OCI-LY7 (cell line): Measurements from ENCODE around the gene ADGRD1. TPM values are rescaled to one million over a fixed set of nuclear protein-coding genes. Genes with fewer than 3 reads are reported as not detected.

Experiments
- BruUV-seq: library from RNA; stranded (reverse); fragments of 400-500 nt; replicated peaks from 2 replicates; lab custom pipeline; 2021; lab: Mats Ljungman, UMichigan
- CTCF ChIA-PET: fragments of 300-600 bp; sonication (Branson Sonifier 250); formaldehyde crosslinking; loops from one replicate; lab custom pipeline; 2022; ENCODE audit warnings: antibody characterized with exemption; ENCODE audit not compliant: unreplicated experiment; lab: Charles Lee
- POLR2A ChIA-PET: fragments of 300-600 bp; sonication (Branson Sonifier 250); formaldehyde crosslinking; loops from one replicate; lab custom pipeline; 2022; ENCODE audit warnings: antibody characterized with exemption; lab: Charles Lee
- DNase-seq: peaks from one replicate; pipeline ENCODE4 v3.0.0-alpha.2; 2015; ENCODE audit warnings: low spot score
- H2AFZ ChIP-seq: fragments of 200-600 bp; sonication (generic), shearing (Covaris generic); 2 replicates; pipeline ENCODE4 v1.6.1; 2014; ENCODE audit warnings: mild to moderate bottlenecking, antibody characterized with exemption, low read length, moderate library complexity
- H3K27ac ChIP-seq: fragments of 200-600 bp; sonication (generic); 2 replicates; pipeline ENCODE4 v1.5.1; 2014; ENCODE audit warnings: mixed run types, low read depth, mild to moderate bottlenecking, moderate library complexity, low read length, inconsistent platforms; ENCODE audit not compliant: poor library complexity, severe bottlenecking
- H3K36me3 ChIP-seq: fragments of 200-600 bp; sonication (generic); 2 replicates; pipeline ENCODE4 v1.6.1; 2014; ENCODE audit warnings: mild to moderate bottlenecking, antibody characterized with exemption, low read length, moderate library complexity, mixed read lengths; ENCODE audit not compliant: insufficient read depth
- H3K4me1 ChIP-seq: fragments of 200-600 bp; sonication (generic); 2 replicates; pipeline ENCODE4 v1.5.1; 2014; ENCODE audit warnings: mild to moderate bottlenecking, low read length; ENCODE audit not compliant: insufficient read depth, poor library complexity, severe bottlenecking
- H3K4me2 ChIP-seq: fragments of 200-600 bp; sonication (generic); 2 replicates; pipeline ENCODE4 v1.6.1; 2014; ENCODE audit warnings: mild to moderate bottlenecking, low read length
- H3K4me3 ChIP-seq: fragments of 200-600 bp; sonication (generic); 2 replicates; pipeline ENCODE4 v1.5.1; 2014; ENCODE audit warnings: mild to moderate bottlenecking, low read depth, low read length; ENCODE audit not compliant: poor library complexity, severe bottlenecking
- H3K79me2 ChIP-seq: fragments of 200-600 bp; sonication (generic); 2 replicates; pipeline ENCODE4 v1.6.1; 2016; ENCODE audit warnings: low read depth, mild to moderate bottlenecking, low read length, moderate library complexity, mixed read lengths; ENCODE audit not compliant: insufficient read depth
- H3K9me2 ChIP-seq: fragments of 200-600 bp; sonication (generic); 2 replicates; pipeline ENCODE4 v1.6.1; 2016; ENCODE audit warnings: mild to moderate bottlenecking, low read length, mixed read lengths; ENCODE audit not compliant: insufficient read depth
- H3K9me3 ChIP-seq: fragments of 200-600 bp; sonication (generic); 2 replicates; pipeline ENCODE4 v1.6.1; 2014; ENCODE audit warnings: mild to moderate bottlenecking, mixed run types, low read length, mixed read lengths
- H4K20me1 ChIP-seq: fragments of 200-600 bp; sonication (generic); 2 replicates; pipeline ENCODE4 v1.6.1; 2014; ENCODE audit warnings: mild to moderate bottlenecking, antibody characterized with exemption, low read length, moderate library complexity, mixed read lengths; ENCODE audit not compliant: insufficient read depth
- EZH2phosphoT487 ChIP-seq: fragments of 200-600 bp; sonication (generic); IDR thresholded peaks from 2 replicates; pipeline ENCODE4 v1.6.1; 2018; ENCODE audit warnings: low read depth, borderline replicate concordance, mild to moderate bottlenecking, mixed run types, antibody characterized with exemption, low read length, moderate library complexity, mixed read lengths
- intact Hi-C: fragments of 100-400 bp; cut with micrococcal nuclease; formaldehyde crosslinking; loops from one replicate; pipeline ENCODE4 v1.10.0; 2022; ENCODE audit not compliant: unreplicated experiment
- total RNA-seq, 2 experiments: library from RNA; depleted of rRNA in 1 of 2; stranded (reverse); fragments of >200 nt in 1 of 2; shearing (Covaris generic) in 1 of 2; gene quantifications; 2 replicates each; pipeline ENCODE4 v1.2.3, GENCODE V29; 2014 to 2022
- TF ChIP-seq, protein P1 (sequence below): fragments of 200-600 bp; sonication (generic); conservative IDR thresholded peaks from 2 replicates; pipeline ENCODE4 v1.5.1; 2014; ENCODE audit warnings: mild to moderate bottlenecking, antibody characterized with exemption, low read length, moderate library complexity, mixed read lengths

The ADGRD1 gene
- total RNA-seq, 2 experiments from 2014 or later: 1.0 to 1.7 TPM

DNA sequence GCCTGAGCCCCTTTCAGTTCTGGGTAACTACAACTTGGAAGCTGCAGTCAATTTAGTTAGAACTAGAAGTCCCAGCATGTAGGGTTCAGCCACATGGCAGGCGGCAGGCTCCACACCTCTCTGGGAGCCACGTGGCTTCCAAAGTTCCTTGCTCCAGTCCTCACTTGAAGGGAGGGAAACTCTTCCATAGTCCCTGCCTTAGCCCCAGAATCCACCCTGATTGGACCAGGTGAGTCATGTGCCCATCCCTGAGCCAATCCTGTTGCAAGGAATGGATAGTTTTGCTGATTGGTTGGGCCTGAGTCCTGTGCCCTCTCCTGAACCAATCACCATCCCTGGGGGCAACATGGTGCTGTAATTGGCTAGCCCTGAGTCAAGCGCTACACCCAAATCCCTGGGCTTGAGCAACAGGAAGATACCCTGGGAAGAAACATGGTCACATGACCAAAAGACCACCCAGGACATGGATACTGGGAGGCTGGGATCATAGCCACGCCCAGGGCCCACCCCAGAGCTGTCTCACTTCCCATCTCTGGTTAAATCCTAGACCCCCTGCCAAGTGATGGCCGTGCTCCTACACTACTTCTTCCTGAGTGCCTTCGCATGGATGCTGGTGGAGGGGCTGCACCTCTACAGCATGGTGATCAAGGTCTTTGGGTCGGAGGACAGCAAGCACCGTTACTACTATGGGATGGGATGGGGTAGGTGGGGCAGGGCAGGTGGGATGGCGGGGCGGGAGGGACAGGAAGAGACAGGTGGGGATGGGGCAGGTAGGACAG lies 154.7 kb downstream of the ADGRD1 start:
- ChIA-PET CTCF (no interaction called here), POLR2A (no interaction called here)
- BruUV-seq: no TSS peak
- no peaks in the 10 kb centered on the region for H3K9me2 ChIP-seq
- no peaks in the 10 kb centered on the region for H4K20me1 ChIP-seq
- no peak overlapping the region for H3K27ac ChIP-seq
- H3K4me2 ChIP-seq: no peak overlapping the region
- H3K36me3 ChIP-seq: no peaks in the 10 kb centered on the region
- TF ChIP-seq, protein P1, sequence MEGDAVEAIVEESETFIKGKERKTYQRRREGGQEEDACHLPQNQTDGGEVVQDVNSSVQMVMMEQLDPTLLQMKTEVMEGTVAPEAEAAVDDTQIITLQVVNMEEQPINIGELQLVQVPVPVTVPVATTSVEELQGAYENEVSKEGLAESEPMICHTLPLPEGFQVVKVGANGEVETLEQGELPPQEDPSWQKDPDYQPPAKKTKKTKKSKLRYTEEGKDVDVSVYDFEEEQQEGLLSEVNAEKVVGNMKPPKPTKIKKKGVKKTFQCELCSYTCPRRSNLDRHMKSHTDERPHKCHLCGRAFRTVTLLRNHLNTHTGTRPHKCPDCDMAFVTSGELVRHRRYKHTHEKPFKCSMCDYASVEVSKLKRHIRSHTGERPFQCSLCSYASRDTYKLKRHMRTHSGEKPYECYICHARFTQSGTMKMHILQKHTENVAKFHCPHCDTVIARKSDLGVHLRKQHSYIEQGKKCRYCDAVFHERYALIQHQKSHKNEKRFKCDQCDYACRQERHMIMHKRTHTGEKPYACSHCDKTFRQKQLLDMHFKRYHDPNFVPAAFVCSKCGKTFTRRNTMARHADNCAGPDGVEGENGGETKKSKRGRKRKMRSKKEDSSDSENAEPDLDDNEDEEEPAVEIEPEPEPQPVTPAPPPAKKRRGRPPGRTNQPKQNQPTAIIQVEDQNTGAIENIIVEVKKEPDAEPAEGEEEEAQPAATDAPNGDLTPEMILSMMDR: no peak
- TF ChIP-seq EZH2phosphoT487: no peak
- intact Hi-C loops: loop anchor here (10.0 kb wide), 1 partner anchor 194 kb away; no protein-coding TSS in a partner anchor
- no peaks in the 10 kb centered on the region for H3K9me3 ChIP-seq
- H3K4me1 ChIP-seq: no peaks in the 10 kb centered on the region
- H2AFZ ChIP-seq: no peak overlapping the region
- no peaks in the 10 kb centered on the region for H3K79me2 ChIP-seq
- no peak for DNase-seq
- H3K4me3 ChIP-seq: no peak overlapping the region

DNA sequence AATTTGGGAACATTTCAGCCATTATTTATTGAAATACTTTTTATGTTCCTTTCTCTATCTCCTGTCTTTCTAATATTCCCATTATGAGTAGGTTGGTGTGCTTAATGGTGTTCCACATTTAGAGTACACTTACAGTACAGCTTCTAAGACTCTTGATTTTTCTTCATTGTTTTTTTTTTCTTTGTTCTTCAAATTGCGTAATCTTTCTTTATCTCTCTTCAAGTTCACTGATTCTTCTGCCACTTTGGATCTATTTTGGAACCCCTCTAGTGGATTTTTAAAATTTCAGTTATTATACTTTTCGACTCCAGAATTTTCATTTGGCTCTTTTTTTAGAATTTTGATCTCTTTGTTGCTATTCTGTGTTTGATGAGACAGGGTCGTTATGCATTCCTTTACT lies 157.7 kb downstream of the ADGRD1 start:
- intact Hi-C loops: no loop called here
- no peak overlapping the region for H3K27ac ChIP-seq
- DNase-seq: no peak
- no peaks in the 10 kb centered on the region for H3K36me3 ChIP-seq
- H3K9me3 ChIP-seq: no peaks in the 10 kb centered on the region
- no peak overlapping the region for H3K4me2 ChIP-seq
- CTCF ChIA-PET: no interaction called here
- no peak overlapping the region for H2AFZ ChIP-seq
- H3K79me2 ChIP-seq: no peaks in the 10 kb centered on the region
- no peaks in the 10 kb centered on the region for H4K20me1 ChIP-seq
- H3K4me3 ChIP-seq: no peak overlapping the region
- no TSS peak for BruUV-seq
- TF ChIP-seq, protein P1: no peak
- TF ChIP-seq EZH2phosphoT487: no peak
- no peaks in the 10 kb centered on the region for H3K9me2 ChIP-seq
- H3K4me1 ChIP-seq: no peaks in the 10 kb centered on the region
- POLR2A ChIA-PET: no interaction called here

DNA sequence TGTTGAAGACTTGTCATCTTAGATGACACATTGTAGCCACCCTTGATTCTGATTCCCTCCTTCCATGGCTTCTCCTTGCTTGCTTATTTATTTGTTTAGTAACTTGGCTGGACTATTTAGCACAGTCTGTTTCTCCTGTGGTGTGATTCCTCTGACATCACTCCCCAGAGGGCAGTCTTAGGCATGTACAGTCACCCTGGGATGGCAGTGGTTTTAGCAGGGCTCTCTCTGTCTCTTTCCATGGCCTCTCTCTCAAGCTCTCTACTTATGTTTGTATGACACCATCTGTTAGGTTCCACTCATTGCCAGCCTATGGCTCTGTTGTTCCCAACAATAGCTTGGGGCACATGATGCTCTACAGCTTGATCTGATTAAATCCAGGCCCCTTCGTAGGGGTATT lies 158.3 kb downstream of the ADGRD1 start:
- no TSS peak for BruUV-seq

More for the DNA sequence above, 158.3 kb downstream of the ADGRD1 start:
- Histone ChIP-seq H3K4me3 (no peak overlapping the region), H4K20me1 (no peaks in the 10 kb centered on the region), H2AFZ (no peak overlapping the region), H3K9me3 (no peaks in the 10 kb centered on the region), H3K36me3 (no peaks in the 10 kb centered on the region), H3K27ac (no peak overlapping the region), H3K79me2 (no peaks in the 10 kb centered on the region), H3K4me2 (no peak overlapping the region), H3K9me2 (no peaks in the 10 kb centered on the region), H3K4me1 (no peaks in the 10 kb centered on the region)
- CTCF ChIA-PET: no interaction called here
- intact Hi-C loops: no loop called here
- no peak for DNase-seq
- TF ChIP-seq, protein P1: no peak
- TF ChIP-seq EZH2phosphoT487: no peak
- POLR2A ChIA-PET: interaction anchor here (0.5 kb wide), 1 partner anchor 308 kb away, joined by 5 read pairs; no protein-coding TSS in a partner anchor
